Measurements from ENCODE around the gene DCAF10.

- TF ChIP-seq EZH2 (IDR thresholded peaks at IDR 0.05; ENCODE audit: low read depth) (no peak), CTCF (conservative IDR thresholded peaks at IDR 0.05) (no peak)
Measured at GRCh38 chr9:37880916-37881479, 80.4 kb downstream of the DCAF10 start.
